ENCODE measurements around the gene ACSL4.

The ACSL4 gene

DNA sequence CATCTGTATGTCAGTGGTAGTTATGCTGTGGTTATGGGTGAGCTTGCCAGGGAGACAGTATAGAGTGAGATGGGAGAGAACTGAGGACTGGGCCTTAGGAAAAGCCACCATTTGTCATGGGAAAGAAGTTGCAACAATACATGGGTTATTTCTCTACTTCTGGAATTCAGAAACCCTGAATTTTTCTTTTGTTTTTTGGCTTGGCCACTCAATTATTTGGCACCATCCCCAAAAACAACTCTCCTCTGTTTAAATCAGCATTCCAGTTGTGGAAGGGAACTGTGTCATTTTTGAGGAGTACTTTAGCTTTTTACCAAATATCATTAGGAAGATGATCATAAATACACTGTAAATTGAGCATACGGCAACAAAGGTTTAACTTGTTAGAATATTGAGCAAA, 41.1 kb upstream of the ACSL4 start:
- TF ChIP-seq, protein P1, sequence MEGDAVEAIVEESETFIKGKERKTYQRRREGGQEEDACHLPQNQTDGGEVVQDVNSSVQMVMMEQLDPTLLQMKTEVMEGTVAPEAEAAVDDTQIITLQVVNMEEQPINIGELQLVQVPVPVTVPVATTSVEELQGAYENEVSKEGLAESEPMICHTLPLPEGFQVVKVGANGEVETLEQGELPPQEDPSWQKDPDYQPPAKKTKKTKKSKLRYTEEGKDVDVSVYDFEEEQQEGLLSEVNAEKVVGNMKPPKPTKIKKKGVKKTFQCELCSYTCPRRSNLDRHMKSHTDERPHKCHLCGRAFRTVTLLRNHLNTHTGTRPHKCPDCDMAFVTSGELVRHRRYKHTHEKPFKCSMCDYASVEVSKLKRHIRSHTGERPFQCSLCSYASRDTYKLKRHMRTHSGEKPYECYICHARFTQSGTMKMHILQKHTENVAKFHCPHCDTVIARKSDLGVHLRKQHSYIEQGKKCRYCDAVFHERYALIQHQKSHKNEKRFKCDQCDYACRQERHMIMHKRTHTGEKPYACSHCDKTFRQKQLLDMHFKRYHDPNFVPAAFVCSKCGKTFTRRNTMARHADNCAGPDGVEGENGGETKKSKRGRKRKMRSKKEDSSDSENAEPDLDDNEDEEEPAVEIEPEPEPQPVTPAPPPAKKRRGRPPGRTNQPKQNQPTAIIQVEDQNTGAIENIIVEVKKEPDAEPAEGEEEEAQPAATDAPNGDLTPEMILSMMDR (conservative IDR thresholded peaks at IDR 0.05; ENCODE audit: low read depth) = no peak
- ChIA-PET CTCF (interaction anchor here (0.6 to 1.0 kb wide), 2 partner anchors 83 to 1462 kb away, joined by 3 to 4 read pairs; no protein-coding TSS in a partner anchor), POLR2A (ENCODE audit: low non-redundant PET) (no interaction called here)
- no peak overlapping the region for H3K27ac ChIP-seq
- no peak for DNase-seq (ENCODE audit: low spot score)

DNA sequence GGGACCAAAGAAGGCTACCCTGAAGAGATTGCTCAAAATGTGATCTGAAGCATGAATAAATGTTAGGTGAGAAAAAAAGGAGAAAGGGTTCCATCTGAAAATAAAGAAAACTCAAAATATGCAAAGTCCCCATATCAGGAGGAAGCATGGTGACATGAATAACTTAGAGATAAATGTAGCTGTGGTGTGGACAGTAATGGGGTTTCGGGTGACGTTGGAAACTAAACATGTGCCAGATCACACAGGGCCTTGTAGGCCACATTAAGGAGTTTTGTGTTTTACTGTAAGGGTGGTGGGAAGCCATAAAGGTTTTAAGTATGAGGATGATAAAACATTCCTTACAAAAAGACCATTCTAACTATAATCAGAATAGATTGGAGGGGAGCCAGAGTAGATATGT, 40.3 kb upstream of the ACSL4 start:
- ChIA-PET CTCF (interaction anchor here (0.7 kb wide), 1 partner anchor 113 kb away, joined by 4 read pairs; no protein-coding TSS in a partner anchor), POLR2A (ENCODE audit: low non-redundant PET) (no interaction called here)
- TF ChIP-seq, protein P1 (conservative IDR thresholded peaks at IDR 0.05; ENCODE audit: low read depth) = no peak
- H3K27ac ChIP-seq = no peak overlapping the region
- no peak for DNase-seq (ENCODE audit: low spot score)

DNA sequence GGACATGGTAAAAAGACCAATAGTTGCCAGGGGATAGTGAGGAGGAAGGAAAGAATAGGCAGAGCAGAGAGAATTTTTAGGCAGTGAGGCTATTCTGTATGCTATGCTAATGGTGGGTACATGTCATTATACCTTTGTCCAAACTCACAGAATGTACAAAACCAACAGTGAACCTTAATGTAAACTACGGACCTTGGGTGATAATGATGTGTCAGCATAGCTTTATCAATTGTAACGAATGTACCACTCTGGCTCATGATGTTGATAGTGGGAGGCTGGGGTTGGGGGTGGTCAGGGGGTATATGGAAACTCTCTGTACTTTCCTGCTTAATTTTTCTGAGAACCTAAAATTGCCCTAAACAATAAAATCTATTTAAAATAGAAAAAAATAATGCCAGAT, 37.7 kb upstream of the ACSL4 start:
- no peak for DNase-seq (ENCODE audit: low spot score)
- no peak overlapping the region for H3K27ac ChIP-seq
- CTCF ChIA-PET = no interaction called here
- POLR2A ChIA-PET (ENCODE audit: low non-redundant PET) = no interaction called here
- TF ChIP-seq, protein P1 (conservative IDR thresholded peaks at IDR 0.05; ENCODE audit: low read depth) = no peak

DNA sequence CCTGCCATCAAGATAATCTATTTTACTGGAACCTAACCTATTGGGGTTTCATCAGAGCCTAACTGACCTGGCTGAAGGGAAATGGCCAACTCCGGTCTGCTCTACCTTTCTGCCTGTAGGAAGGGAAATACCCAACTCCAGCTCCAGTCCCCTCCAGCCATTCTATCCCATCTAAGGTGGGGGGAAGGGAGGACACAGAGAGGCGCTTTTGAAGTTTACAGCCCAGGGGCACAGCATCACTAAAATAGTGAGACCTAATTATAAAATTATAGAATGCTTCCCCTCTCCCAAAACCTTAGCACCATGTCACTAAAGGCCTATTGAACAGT, 27.8 kb upstream of the ACSL4 start:
- no peak for DNase-seq (ENCODE audit: low spot score)
- TF ChIP-seq, protein P1 (conservative IDR thresholded peaks at IDR 0.05; ENCODE audit: low read depth) = no peak
- ChIA-PET CTCF (interaction anchor here (0.6 kb wide), 1 partner anchor 172 kb away, joined by 3 read pairs; no protein-coding TSS in a partner anchor), POLR2A (ENCODE audit: low non-redundant PET) (no interaction called here)
- no peak overlapping the region for H3K27ac ChIP-seq

DNA sequence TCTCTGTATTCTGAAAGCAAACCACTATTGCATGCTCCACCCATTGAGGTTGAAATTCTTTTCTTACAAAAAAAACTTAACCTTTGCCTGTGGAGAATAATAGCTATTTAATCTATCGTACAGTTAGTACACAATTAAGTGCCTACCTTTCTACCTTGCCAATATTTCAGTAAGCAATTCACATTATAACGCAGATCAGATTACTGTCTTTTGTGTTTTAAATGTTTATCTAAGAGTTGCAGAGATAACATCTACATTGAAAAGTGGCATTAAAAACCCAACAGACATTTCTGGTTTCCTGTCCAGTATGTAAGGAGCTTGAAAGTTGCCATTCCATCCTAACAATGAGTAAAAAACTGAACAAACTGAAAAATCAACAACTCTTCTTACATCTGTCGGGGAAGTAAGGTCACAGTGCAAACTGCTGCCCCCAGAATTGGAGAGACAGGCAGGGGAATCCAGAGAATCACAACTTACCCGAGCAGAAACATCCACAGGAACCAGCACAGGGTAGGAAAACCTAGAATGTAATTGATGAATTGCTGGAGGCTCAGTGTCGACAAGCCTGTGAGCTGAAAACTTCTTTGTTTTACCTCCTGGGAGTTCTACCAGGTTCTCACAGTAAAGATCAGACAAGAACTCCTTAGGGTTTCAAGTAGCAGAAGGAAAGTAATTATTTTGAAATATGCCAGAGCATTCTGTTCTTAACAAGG, 27.3 kb upstream of the ACSL4 start:
- H3K27ac ChIP-seq = no peak overlapping the region
- TF ChIP-seq, protein P1 (conservative IDR thresholded peaks at IDR 0.05; ENCODE audit: low read depth) = no peak
- ChIA-PET CTCF (interaction anchor here (0.6 kb wide), 1 partner anchor 171 kb away, joined by 3 read pairs; no protein-coding TSS in a partner anchor), POLR2A (ENCODE audit: low non-redundant PET) (no interaction called here)
- no peak for DNase-seq (ENCODE audit: low spot score)

DNA sequence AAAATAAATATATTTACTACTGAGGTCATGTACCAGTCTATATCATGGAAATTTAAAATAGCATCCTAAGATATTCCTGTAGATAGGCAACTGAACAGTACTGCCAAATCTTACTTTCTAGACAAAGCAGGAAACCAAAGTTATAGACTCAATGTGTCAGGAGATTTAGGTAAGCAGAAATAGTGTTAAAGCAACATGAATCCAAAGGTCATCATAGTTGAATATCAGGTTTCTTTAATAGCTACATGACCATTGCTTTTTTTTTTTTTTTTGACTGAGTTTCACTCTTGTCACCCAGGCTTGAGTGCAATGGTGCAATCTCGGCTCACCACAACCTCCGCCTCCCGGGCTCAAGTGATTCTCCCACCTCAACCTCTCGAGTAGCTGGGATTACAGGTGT, 20.2 kb upstream of the ACSL4 start:
- CTCF ChIA-PET = no interaction called here
- TF ChIP-seq, protein P1 (conservative IDR thresholded peaks at IDR 0.05; ENCODE audit: low read depth) = no peak
- H3K27ac ChIP-seq = no peak overlapping the region
- no peak for DNase-seq (ENCODE audit: low spot score)
- POLR2A ChIA-PET (ENCODE audit: low non-redundant PET) = no interaction called here
